H54 (cell line): Measurements from ENCODE around the gene MYD88.

ENCODE experiments used
- DNase-seq: peaks from one replicate; pipeline ENCODE4 v3.0.0; 2011; ENCODE audit warnings: low spot score, mixed read lengths; ENCODE audit not compliant: insufficient read length
- FAIRE-seq: peaks from 3 replicates; lab custom pipeline; 2011; peaks lifted over from hg19 to GRCh38; lab: Jason Lieb, UNC
- POLR2A ChIP-seq: IDR thresholded peaks from 2 replicates; pipeline ENCODE4 v1.6.1; 2011; ENCODE audit warnings: low read depth, mild to moderate bottlenecking, low read length

Gene MYD88

DNA sequence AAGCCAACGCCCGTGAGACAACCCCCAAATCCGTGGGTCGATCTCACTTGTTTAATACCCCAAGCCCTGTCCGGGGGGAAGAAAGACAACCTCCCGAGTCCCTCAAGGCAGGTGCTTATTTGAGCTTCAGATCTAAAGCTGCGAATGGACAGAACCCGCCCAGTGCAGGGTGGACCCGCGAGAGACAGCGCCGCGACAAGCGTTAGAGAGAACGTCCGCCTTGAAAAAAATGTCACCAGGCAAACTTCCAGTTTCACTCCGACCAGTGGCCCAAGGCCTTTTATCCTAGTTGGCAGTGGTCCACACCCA, 26.1 kb downstream of the MYD88 start:
- DNase-seq = no peak
- FAIRE-seq = no peak

DNA sequence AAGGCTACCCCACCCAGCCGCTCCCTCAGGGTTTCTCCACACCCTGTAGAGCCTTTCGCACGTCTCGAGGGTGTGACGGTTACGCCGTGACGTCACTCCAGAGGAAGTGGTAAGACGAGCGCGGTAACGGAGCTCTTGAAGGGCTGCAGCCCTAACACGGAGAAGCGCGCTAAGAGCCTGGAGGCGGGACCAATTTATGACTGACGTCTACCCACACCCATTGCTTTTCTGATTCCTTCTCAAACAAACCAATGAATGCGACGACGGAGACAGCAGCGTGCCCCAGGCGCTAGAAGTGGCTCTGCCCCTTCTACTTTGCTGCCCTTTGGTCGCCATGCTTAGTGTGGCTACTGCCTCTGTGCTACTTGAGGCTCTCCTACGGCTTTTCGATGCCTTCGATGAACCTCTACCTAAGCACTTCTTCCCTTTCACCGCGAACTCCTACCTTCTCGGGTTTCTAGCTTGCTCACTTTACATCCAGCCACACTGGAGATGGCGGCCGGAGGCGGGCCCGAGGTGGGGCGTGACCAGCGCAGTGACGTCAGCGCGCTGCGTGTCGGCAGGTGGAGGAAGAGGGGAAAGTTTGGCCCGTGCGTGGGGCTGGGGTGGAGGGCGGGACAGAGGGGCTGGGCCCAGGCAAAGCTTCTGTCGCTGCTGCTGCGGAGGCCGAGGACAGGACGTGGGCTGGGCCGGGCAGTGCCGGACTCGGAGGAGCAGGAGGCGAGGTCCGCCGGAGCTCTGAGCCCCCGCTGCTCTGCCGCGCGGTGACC, 26.7 kb downstream of the MYD88 start, which contains the start of gene OXSR1:
TSS of gene OXSR1 (plus strand) at position 586 of the 770 bp plus-strand sequence. CDS start 340 bp downstream, outside the sequence.
- peak; percentile 92 for FAIRE-seq

More for the DNA sequence above, 26.1 kb downstream of the MYD88 start:
- TF ChIP-seq POLR2A = no peak

GRCh38 chr3:38165722-38166387, 27.4 kb downstream of the MYD88 start:
- FAIRE-seq (no peak), DNase-seq (no peak)
- no peak for TF ChIP-seq POLR2A

More for the DNA sequence above, 26.7 kb downstream of the MYD88 start, which contains the start of gene OXSR1:
- peak; percentile 85 for TF ChIP-seq POLR2A
- peak; percentile 86 for DNase-seq

DNA sequence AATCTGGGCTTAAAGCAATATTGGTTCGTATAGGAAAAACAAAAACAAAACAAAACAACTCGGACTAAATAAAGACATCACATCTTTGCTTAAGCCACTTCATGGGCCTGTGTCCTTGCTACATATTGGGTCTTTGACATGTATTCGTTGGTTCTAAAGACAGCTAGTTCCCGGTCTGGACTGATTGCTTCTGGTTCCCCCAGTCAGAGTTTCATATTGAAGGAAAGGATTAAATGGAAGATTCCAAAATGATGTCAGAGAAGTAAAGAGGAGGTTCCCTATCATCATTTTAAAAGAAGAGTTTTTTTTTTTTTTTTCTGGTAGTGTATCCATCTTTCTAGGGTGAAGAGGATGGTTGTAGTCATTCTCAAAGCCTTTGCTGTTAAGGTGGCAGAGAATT, 29.1 kb downstream of the MYD88 start:
- FAIRE-seq (no peak), DNase-seq (no peak)
- TF ChIP-seq POLR2A = no peak

DNA sequence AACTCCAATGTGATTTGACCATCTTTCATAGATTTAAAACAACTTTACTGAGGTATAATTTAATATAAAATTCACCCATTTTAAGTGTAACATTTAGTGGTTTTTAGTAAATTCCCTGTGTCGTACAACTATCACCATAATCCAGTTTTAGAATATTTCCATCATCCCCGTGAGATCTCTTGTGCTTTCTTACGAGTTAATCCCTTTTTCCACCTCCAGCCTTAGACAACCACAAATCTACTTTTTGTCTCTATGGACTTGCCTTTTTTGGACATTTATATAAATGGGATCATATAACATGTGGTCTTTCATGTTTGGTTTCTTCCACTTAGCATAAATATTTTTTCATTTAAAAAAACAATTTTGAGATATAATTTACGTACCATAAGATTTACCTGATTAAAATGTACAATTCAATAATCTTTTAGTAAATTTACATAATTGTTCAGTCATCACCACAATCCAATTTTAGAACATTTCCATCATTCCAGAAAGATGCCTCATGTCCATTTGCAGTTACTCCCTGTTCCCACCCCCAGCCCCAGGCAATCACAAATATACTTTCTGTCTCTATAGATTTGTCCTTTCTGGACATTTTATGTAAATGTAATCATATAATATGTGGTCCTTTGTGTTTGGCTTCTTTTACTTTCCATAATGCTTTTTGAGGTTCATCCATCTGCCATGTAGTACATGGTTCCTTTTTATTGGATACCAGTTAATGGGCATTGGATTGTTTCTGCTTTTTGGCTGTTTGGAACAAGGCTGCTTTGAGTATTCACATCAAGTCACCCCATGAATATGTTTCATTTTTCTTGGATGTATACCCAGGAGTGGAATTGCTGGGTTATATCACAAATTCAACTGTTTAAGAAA, 29.9 kb downstream of the MYD88 start:
- no peak for DNase-seq
- FAIRE-seq = peak; percentile 6
- no peak for TF ChIP-seq POLR2A

DNA sequence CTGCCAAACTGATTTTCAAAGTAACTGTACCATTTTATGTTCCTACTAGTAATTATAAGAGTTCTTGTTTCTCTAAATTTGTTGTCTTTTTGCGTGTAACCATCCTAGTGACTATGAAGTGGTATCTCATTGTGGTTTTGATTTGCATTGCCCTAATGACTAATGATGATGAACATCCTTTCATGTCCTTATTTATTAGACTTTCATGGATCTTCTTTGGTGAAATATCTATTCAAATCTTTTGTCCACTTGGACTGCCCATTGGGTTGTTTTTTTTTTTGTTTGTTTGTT, 30.5 kb downstream of the MYD88 start:
- DNase-seq = no peak
- no peak for TF ChIP-seq POLR2A
- no peak for FAIRE-seq

GRCh38 chr3:38170722-38171121, 32.3 kb downstream of the MYD88 start:
- DNase-seq (no peak), FAIRE-seq (no peak)
- no peak for TF ChIP-seq POLR2A

GRCh38 chr3:38171622-38172021, 33.2 kb downstream of the MYD88 start:
- DNase-seq (no peak), FAIRE-seq (no peak)
- no peak for TF ChIP-seq POLR2A

DNA sequence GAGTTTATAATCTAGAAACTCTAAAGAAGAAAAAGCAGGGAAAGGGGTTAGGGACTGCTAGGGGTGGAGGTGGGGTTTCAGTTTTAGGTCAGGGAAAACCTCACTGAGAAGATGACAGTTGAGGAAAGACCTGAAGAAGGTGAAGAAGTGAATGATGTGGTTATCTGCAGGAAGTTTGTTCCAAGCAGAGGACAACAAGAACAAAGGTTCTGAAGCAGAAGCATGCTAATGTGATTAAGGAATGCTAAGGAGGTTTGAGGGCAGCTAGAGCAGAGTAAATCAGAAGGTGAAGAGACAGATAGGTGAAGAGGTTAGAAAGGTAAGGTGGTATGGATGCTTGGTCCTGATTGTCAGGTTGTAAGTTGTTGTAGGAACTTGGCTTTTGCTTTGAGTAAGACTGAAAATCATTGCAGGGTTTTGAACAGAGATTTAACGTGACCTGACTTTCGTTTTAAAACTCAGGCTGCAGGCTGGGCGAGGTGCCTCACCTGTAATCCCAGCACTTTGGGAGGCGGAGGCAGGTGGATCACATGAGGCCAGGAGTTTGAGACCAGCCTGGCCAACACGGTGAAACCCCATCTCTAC, 35.5 kb downstream of the MYD88 start:
- no peak for TF ChIP-seq POLR2A
- no peak for DNase-seq
- FAIRE-seq = peak; percentile 41

GRCh38 chr3:38177181-38177580, 38.7 kb downstream of the MYD88 start:
- no peak for TF ChIP-seq POLR2A
- FAIRE-seq (no peak), DNase-seq (no peak)

DNA sequence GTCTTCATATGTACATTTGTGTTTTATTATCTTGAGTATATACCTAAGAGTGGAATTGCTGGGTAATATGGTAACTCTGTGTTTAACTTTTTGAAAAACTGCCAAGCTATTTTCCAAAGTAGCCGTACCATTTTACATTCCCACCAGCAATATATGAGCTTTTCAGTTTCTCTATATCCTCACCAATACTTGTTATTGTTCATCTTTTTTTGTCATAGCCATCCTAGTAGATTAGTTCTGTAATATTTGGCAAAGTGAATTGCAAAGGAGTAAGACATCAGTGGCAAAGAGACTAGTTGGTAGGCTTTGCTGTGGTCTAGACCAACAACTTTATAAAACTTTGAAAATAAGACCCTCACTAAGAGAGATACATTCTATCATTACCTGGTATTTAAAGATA, 48.3 kb downstream of the MYD88 start:
- no peak for FAIRE-seq
- TF ChIP-seq POLR2A = no peak

DNA sequence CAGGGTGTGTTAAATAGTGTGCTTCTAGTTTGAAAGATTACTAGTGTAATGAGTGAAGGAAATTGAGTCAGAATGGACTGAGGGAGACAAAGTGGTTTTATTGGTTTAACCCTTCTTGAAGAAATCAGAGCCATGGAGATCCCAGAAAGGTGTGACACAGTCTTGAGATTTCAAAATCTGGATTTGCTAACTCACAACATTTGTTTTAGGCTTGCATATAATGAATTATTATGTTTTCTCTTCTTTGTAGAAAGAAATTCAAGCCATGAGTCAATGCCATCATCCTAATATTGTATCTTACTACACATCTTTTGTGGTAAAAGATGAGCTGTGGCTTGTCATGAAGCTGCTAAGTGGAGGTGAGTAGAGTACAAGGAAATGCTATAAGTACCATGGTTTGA, 52.0 kb downstream of the MYD88 start:
- no peak for TF ChIP-seq POLR2A
- no peak for FAIRE-seq
- no peak for DNase-seq

More for the DNA sequence above, 48.3 kb downstream of the MYD88 start:
- DNase-seq = no peak
